ENCODE results near the gene MDM2.
"Not testable (repeated sequence)": the region's sequence is repeated elsewhere in the genome, so short reads cannot be mapped to it uniquely, and the experiment has no call there.

MDM2 gene

GRCh38 chr12:68803948-68804656 is 3.9 kb upstream of the MDM2 start:
- DNase-seq, result no peak
- intact Hi-C loops (cut with DNase I), result no loop called here

DNA sequence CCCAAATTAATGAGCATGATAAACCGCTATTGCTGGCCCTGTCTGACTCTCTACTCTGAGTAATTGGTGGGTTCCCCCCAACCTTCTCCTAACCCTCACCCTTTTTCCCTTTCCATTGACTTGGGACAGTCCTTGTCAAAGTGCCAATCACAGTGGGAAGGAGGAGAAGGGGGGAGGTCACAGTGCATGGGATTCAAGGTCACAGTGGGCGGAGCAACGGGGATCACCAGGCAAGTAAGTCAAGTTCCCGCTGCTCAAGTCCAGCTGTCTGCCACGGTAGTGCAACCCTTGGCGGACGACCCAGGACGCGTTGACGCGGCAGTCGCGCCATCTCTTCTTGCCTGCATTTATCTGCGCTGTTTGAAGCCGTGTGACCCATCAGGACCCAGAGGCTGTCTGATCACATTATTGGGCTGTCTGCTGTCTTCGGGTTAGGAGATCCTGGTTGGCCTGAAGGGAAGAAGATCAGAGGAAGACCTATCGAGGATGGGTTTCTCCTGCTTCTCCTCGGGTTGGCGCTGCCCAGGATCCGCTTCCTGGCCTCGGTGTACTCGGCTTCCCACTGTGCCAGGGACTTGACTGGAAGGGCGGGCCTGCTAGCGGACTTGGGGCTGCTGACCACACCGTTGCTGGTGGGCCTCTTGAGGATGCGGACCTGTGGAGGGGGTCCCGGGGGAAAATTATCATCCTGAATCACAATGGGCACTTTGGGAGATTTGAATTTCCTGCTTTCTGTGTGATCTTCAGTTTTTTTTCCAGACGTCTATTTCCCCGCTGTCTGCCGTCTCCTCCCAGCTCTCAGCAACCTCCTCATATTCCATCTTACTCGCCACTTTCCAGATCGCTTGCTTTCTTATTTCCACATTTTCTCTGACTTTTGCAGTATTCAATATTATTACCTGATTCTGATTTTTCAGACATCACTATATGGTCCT is 3.1 kb upstream of the MDM2 start:
- intact Hi-C loops (cut with DNase I), result no loop called here
- no peak for DNase-seq

DNA sequence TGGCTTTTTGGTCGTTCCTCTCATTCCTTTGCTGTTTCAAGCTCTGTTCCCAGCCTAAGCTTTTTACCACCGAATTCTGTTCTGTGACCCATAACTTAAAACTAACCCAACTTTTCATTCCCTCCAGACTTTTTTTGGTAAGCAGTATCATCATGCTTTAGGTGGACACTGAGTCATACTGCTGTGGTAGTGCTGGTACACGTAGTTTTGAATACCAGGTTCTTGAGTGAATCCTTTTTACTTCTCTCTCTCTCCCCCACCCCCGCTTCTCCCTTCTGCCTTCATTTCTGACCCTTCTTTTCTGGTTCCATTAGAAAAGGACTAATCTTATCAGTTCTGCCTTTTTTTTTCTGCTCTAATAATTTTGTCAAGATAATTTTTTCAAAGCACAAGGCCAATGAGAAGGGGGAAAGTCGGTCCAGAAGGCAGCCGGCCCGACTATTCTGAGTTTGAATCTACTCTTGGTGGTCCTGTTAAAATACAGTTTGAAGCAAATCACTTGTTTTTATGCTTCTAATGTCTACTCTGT is 2.3 kb upstream of the MDM2 start:
- intact Hi-C loops (cut with DNase I), result no loop called here
- no peak for DNase-seq

DNA sequence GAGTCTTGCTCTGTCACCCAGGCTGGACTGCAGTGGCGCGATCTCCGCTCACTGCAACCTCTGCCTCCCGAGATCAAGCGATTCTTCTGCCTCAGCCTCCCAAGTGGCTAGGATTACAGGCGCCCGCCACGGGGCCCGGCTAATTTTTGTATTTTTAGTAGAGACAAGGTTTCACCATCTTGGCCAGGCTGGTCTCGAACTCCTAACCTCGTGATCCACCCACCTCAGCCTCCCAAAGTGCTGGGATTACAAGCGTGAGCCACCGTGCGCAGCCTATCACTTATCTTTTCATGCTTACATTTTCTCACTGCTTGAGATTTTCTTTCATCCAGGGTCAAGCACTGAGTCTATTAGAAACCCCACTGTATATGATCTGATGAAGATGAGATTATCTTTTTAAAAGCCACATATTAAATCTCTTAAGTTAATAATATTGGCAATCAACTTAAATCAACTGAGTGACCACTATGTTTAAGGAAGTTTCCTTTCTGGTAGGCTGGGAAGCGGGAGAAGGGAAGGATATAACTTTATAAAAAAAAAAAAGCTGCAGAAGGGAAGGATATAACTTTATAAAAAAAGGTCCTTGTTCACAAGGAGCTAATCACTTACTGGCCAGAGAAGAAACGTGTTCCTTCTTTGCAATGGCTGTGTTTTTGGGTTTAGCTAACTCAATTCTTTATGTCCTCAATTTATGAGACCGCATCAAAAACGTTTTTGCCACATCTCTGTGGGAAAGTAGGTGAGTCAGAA is 1.3 kb upstream of the MDM2 start:
- intact Hi-C loops (cut with DNase I), result no loop called here
- DNase-seq, result no peak

- DNase-seq, result peak in 4 of 42 donors; percentile 16 to 66 (median 43)
- intact Hi-C loops (cut with DNase I), result not testable (repeated sequence)
These were observed 752 bp upstream of the MDM2 start for GRCh38 chr12:68807274-68807575.

- DNase-seq, result peak; percentile 17 to 80 (median 49)
- intact Hi-C loops (cut with DNase I), result loop anchor here (2.0 kb wide), 1 partner anchor 62 kb away; the partner anchor contains the start of gene SLC35E3
These were observed 612 bp downstream of the MDM2 start for GRCh38 chr12:68808388-68809189.

GRCh38 chr12:68809190-68810026 is 1.4 kb downstream of the MDM2 start:
- intact Hi-C loops (cut with DNase I), result loop anchor here (2.0 kb wide), 1 partner anchor 63 kb away; the partner anchor contains the start of gene SLC35E3
- no peak for DNase-seq

- DNase-seq; intact Hi-C loops (cut with DNase I): not testable (repeated sequence)
These were observed 2.0 kb downstream of the MDM2 start for GRCh38 chr12:68810027-68810389.

- DNase-seq; intact Hi-C loops (cut with DNase I): not testable (repeated sequence)
These were observed 3.6 kb downstream of the MDM2 start for GRCh38 chr12:68811573-68811972.

DNA sequence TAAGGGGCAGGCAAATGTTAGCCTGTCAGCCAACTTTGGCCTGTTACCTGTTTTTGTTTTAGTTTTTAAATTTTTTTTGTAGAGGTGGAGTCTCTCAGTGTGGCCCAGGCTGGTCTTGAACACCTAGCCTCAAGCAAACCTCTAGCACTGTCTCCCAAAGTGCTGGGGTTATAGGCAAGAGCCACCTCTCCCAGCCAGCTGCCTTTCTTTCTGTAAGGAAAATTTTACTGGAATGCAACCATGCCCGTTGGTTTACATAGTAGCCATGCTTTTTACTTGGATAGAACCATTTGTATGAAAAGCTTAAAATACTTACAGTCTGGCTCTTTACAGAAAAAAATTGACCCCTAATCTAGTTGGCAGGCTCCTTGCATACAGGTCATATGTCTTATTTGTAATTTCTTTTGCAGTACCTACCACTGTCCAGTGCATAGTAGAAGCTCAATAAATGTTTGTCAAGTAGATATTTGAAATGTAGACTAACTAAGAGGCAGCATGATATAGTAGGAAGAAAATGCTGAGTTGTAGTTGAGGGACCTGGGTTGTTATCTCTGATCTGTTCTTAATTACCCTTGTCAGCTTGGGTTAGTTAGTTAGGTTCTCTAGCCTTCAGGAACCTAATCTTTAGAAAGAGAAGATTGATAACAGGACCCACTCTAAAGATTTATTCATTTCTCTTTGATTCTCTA is 4.7 kb downstream of the MDM2 start:
- intact Hi-C loops (cut with DNase I), result no loop called here
- DNase-seq, result no peak

GRCh38 chr12:68813242-68813593 is 5.2 kb downstream of the MDM2 start:
- no peak for DNase-seq
- intact Hi-C loops (cut with DNase I), result no loop called here

GRCh38 chr12:68814490-68815231 is 6.7 kb downstream of the MDM2 start:
- DNase-seq, result no peak
- intact Hi-C loops (cut with DNase I), result no loop called here

GRCh38 chr12:68815232-68815927 is 7.4 kb downstream of the MDM2 start:
- intact Hi-C loops (cut with DNase I), result no loop called here
- no peak for DNase-seq

DNA sequence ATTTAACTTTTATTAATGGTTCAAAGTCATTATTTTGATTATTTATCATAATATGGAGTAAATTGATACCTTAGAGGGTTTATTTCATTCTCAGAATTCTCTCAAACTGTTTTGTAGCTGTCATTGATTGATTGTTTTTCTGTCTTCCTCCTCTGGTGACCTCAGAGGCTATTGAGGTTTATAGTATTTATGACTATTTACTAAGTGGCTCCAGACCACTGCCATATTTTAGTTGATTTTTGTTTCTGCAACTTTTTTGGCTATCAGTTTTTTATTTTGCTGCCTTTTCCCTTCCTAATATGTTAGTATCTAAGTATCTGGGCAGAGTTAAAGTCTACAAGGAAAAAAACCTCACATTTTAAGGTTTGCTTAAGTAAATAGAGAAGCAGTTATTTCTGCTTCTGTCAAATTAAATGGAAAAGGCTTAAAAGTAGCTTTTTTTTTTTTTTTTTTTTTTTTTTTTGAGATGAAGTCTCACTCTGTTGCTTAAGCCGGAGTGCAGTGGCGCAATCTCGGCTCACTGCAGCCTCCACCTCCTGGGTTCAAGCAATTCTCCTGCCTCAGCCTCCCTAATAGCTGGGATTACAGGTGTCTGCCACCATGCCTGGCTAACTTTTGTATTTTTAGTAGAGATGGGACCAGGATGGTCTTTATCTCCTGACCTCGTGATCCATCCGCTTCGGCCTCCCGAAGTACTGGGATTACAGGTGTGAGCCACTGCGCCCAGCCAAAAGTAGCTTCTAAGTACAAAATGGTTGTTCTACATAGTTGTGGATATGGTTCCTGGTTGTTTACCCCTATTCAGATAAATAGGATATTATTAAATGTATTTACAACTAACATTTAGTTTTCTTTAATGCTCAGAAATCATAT is 8.2 kb downstream of the MDM2 start:
- DNase-seq, result no peak
- intact Hi-C loops (cut with DNase I), result no loop called here

GRCh38 chr12:68819481-68819880 is 11.5 kb downstream of the MDM2 start:
- DNase-seq; intact Hi-C loops (cut with DNase I): not testable (repeated sequence)

Measured in head of caudate nucleus (tissue), 42 donors.